Neural progenitor cell (in vitro differentiated cells): Measurements from ENCODE around the gene TP53TG3E.
"Not testable (repeated sequence)": the region's sequence is repeated elsewhere in the genome, so short reads cannot be mapped to it uniquely, and the experiment has no call there.

Experiments
- CTCF ChIP-seq: fragments of 200-600 bp; sonication (generic); IDR thresholded peaks from 2 replicates; pipeline ENCODE4 v1.5.1; 2017; ENCODE audit warnings: antibody characterized with exemption, mild to moderate bottlenecking
- EZH2 ChIP-seq: fragments of 200-600 bp; sonication (generic); IDR thresholded peaks from 2 replicates; pipeline ENCODE4 v1.6.1; 2017; ENCODE audit warnings: antibody characterized with exemption, mild to moderate bottlenecking, moderate library complexity
- EZH2phosphoT487 ChIP-seq: fragments of 200-600 bp; sonication (generic); IDR thresholded peaks from 2 replicates; pipeline ENCODE4 v1.6.1; 2017; ENCODE audit warnings: antibody characterized with exemption

DNA sequence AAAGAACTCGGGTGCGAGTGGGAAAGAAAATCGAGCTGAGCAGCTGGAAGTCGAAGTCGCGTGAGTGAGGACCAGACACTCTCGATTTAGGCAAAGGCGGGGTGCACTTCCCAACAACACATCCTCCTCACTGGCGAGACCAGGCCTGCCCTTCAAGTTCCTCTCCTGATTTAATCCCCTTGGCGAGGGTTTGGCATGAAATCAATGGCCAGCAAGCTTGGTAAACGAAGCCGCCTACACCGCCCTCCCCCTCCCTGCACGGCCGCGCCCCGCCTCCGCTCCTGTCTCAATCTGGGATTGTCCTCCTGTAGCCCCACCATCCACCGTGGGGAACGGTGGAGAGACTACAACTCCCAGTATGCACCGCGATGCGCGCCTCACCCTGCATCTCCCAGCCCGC is at the start of gene TP53TG3E:
- not testable (repeated sequence) for TF ChIP-seq CTCF, EZH2, EZH2phosphoT487
